ENCODE measurements around the gene LAMA2.

DNA sequence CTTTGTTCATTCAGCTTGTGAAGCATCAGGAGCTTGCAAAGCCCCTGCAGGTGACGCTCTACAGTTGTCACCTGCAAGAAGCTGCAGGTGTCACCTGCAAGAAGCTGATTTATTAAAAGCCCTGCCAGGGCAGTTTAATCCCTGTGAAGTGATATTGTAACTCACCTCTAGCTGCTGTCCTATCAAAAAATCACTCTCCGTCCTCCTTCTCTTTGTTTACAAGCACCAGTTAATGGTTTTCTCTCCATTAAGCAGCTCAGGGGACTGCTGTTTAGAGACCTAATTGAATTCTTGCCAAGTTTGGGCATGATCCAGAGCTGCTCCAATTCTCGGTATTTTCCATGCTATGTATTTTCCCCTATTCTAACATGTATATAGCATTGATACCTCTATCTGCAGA is 481.1 kb downstream of the LAMA2 start:
- no peak for TF ChIP-seq POLR2A (IDR thresholded peaks at IDR 0.05; ENCODE audit: control extremely low read depth in 1 of 2, low read depth in 2 of 2, low read length in 2 of 2)
- no peak for TF ChIP-seq EP300 (IDR thresholded peaks at IDR 0.05; ENCODE audit: borderline replicate concordance in 1 of 2, low read depth in 2 of 2, low read length in 2 of 2)
- TF ChIP-seq POLR2AphosphoS5 (IDR thresholded peaks at IDR 0.05; ENCODE audit: low read depth, low read length) = no peak
- no peak for TF ChIP-seq JUN (IDR thresholded peaks at IDR 0.05; ENCODE audit: low read depth, low read length)
- TF ChIP-seq, protein P1, sequence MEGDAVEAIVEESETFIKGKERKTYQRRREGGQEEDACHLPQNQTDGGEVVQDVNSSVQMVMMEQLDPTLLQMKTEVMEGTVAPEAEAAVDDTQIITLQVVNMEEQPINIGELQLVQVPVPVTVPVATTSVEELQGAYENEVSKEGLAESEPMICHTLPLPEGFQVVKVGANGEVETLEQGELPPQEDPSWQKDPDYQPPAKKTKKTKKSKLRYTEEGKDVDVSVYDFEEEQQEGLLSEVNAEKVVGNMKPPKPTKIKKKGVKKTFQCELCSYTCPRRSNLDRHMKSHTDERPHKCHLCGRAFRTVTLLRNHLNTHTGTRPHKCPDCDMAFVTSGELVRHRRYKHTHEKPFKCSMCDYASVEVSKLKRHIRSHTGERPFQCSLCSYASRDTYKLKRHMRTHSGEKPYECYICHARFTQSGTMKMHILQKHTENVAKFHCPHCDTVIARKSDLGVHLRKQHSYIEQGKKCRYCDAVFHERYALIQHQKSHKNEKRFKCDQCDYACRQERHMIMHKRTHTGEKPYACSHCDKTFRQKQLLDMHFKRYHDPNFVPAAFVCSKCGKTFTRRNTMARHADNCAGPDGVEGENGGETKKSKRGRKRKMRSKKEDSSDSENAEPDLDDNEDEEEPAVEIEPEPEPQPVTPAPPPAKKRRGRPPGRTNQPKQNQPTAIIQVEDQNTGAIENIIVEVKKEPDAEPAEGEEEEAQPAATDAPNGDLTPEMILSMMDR (IDR thresholded peaks at IDR 0.05; ENCODE audit: control extremely low read depth in 1 of 3, insufficient read depth in 1 of 3, low read depth in 1 of 3, low read length in 3 of 3) = no peak
- TF ChIP-seq, protein P2, sequence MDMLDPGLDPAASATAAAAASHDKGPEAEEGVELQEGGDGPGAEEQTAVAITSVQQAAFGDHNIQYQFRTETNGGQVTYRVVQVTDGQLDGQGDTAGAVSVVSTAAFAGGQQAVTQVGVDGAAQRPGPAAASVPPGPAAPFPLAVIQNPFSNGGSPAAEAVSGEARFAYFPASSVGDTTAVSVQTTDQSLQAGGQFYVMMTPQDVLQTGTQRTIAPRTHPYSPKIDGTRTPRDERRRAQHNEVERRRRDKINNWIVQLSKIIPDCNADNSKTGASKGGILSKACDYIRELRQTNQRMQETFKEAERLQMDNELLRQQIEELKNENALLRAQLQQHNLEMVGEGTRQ (IDR thresholded peaks at IDR 0.05; ENCODE audit: low read length) = no peak
